COLO668 (cell line): ENCODE measurements around the gene DLGAP1.
A peak's percentile ranks its signal among the peaks of the same experiment; 100 is the strongest.

ENCODE experiments used
- DNase-seq: peaks from one replicate; lab custom pipeline; 2025; ENCODE audit not compliant: unreplicated experiment; lab: John Stamatoyannopoulos, UW

The DLGAP1 gene

GRCh38 chr18:3960142-3960541 lies 495.0 kb downstream of the DLGAP1 start:
- DNase-seq, result no peak

GRCh38 chr18:3952031-3952430 lies 503.1 kb downstream of the DLGAP1 start:
- DNase-seq, result no peak

- DNase-seq, result no peak
Measured at GRCh38 chr18:3950668-3951404, 504.3 kb downstream of the DLGAP1 start.

GRCh38 chr18:3948958-3949357 lies 506.1 kb downstream of the DLGAP1 start:
- no peak for DNase-seq

GRCh38 chr18:3947383-3947782 lies 507.7 kb downstream of the DLGAP1 start:
- DNase-seq, result no peak

- DNase-seq, result no peak
Measured at GRCh38 chr18:3935305-3935704, 519.8 kb downstream of the DLGAP1 start.

- no peak for DNase-seq
Measured at GRCh38 chr18:3932276-3932675, 522.8 kb downstream of the DLGAP1 start.

- DNase-seq, result no peak
Measured at GRCh38 chr18:3931542-3932112, 523.5 kb downstream of the DLGAP1 start.

GRCh38 chr18:3931013-3931315 lies 524.1 kb downstream of the DLGAP1 start:
- no peak for DNase-seq

GRCh38 chr18:3930126-3931012 lies 524.7 kb downstream of the DLGAP1 start:
- DNase-seq, result no peak

GRCh38 chr18:3924455-3924854 lies 530.7 kb downstream of the DLGAP1 start:
- DNase-seq, result no peak

GRCh38 chr18:3923750-3924149 lies 531.4 kb downstream of the DLGAP1 start:
- DNase-seq, result no peak

GRCh38 chr18:3921826-3922225 lies 533.3 kb downstream of the DLGAP1 start:
- DNase-seq, result no peak

GRCh38 chr18:3920832-3921231 lies 534.3 kb downstream of the DLGAP1 start:
- no peak for DNase-seq

- DNase-seq, result no peak
Measured at GRCh38 chr18:3919396-3920061, 535.6 kb downstream of the DLGAP1 start.

- no peak for DNase-seq
Measured at GRCh38 chr18:3916082-3916481, 539.0 kb downstream of the DLGAP1 start.

- DNase-seq, result peak; percentile 63
Measured at GRCh38 chr18:3914833-3915610, 540.1 kb downstream of the DLGAP1 start.

GRCh38 chr18:3914109-3914508 lies 541.0 kb downstream of the DLGAP1 start:
- DNase-seq, result no peak

- DNase-seq, result no peak
Measured at GRCh38 chr18:3912705-3913104, 542.4 kb downstream of the DLGAP1 start.

- DNase-seq, result no peak
Measured at GRCh38 chr18:3911413-3911812, 543.7 kb downstream of the DLGAP1 start.

- DNase-seq, result no peak
Measured at GRCh38 chr18:3910512-3910911, 544.6 kb downstream of the DLGAP1 start.
